ENCODE measurements around the gene ABHD14A.

ABHD14A gene

GRCh38 chr3:51963951-51964451, 10.9 kb upstream of the ABHD14A start:
- DNase-seq (ENCODE audit: low read depth) = no peak
- H3K4me3 ChIP-seq (ENCODE audit: low read depth, low read length) = no peak overlapping the region
- TF ChIP-seq CTCF (IDR thresholded peaks at IDR 0.05; ENCODE audit: control insufficient read depth, extremely low read depth, insufficient read depth) = no peak

- TF ChIP-seq CTCF (IDR thresholded peaks at IDR 0.05; ENCODE audit: control insufficient read depth, extremely low read depth, insufficient read depth) = no peak
- DNase-seq (ENCODE audit: low read depth) = no peak
- H3K4me3 ChIP-seq (ENCODE audit: low read depth, low read length) = no peak overlapping the region
Measured at GRCh38 chr3:51964521-51964920, 10.3 kb upstream of the ABHD14A start.

- no peak for TF ChIP-seq CTCF (IDR thresholded peaks at IDR 0.05; ENCODE audit: control insufficient read depth, extremely low read depth, insufficient read depth)
- no peak overlapping the region for H3K4me3 ChIP-seq (ENCODE audit: low read depth, low read length)
- DNase-seq (ENCODE audit: low read depth) = no peak
Measured at GRCh38 chr3:51966016-51966415, 8.8 kb upstream of the ABHD14A start.

GRCh38 chr3:51966486-51966885, 8.4 kb upstream of the ABHD14A start:
- H3K4me3 ChIP-seq (ENCODE audit: low read depth, low read length) = peak overlapping the region; percentile 69
- DNase-seq (ENCODE audit: low read depth) = no peak
- TF ChIP-seq CTCF (IDR thresholded peaks at IDR 0.05; ENCODE audit: control insufficient read depth, extremely low read depth, insufficient read depth) = no peak

GRCh38 chr3:51966922-51967383, 7.9 kb upstream of the ABHD14A start:
- no peak for DNase-seq (ENCODE audit: low read depth)
- H3K4me3 ChIP-seq (ENCODE audit: low read depth, low read length) = peak overlapping the region; percentile 69
- TF ChIP-seq CTCF (IDR thresholded peaks at IDR 0.05; ENCODE audit: control insufficient read depth, extremely low read depth, insufficient read depth) = no peak

GRCh38 chr3:51967384-51968169, 7.3 kb upstream of the ABHD14A start, which contains the start of gene PCBP4:
TSS of gene PCBP4 (minus strand) at chr3:51967454. CDS start at chr3:51961240, 6,214 bp downstream.
- no peak for TF ChIP-seq CTCF (IDR thresholded peaks at IDR 0.05; ENCODE audit: control insufficient read depth, extremely low read depth, insufficient read depth)
- no peak for DNase-seq (ENCODE audit: low read depth)
- peak within 1 kb of the TSS; percentile 69 for H3K4me3 ChIP-seq (ENCODE audit: low read depth, low read length)

All from LNCaP clone FGC (cell line).